Small intestine (tissue), 7 donors: Measurements from ENCODE around the gene ALG14. TPM values are rescaled to one million over a fixed set of nuclear protein-coding genes. Genes with fewer than 3 reads are reported as not detected.
A peak's percentile ranks its signal among the peaks of the same experiment; 100 is the strongest.

Experiments used
- DNase-seq, 2 donors: peaks; one replicate each; pipeline versions ENCODE4 v3.0.0 to v3.0.0-alpha.2; 2013
- FAIRE-seq: peaks from 2 replicates; lab custom pipeline; 2012; peaks lifted over from hg19 to GRCh38; lab: Jason Lieb, UNC
- H3K27ac ChIP-seq, 3 donors: one replicate each; pipeline ENCODE4 v1.5.1; 2013; ENCODE audit warnings: low read length in 2 of 3, mild to moderate bottlenecking in 2 of 3, control low read depth in 1 of 3, inconsistent platforms in 1 of 3, low read depth in 1 of 3, moderate library complexity in 1 of 3
- H3K27me3 ChIP-seq, 3 donors: one replicate each; pipeline ENCODE4 v1.6.1; 2013; ENCODE audit warnings: low read length in 3 of 3, inconsistent platforms in 1 of 3; ENCODE audit not compliant: control insufficient read depth in 3 of 3, insufficient read depth in 3 of 3
- H3K36me3 ChIP-seq, 3 donors: one replicate each; pipeline ENCODE4 v1.6.1; 2013; ENCODE audit warnings: low read length in 3 of 3, inconsistent platforms in 1 of 3, low read depth in 1 of 3, mild to moderate bottlenecking in 1 of 3, moderate library complexity in 1 of 3; ENCODE audit not compliant: control insufficient read depth in 3 of 3, insufficient read depth in 2 of 3
- H3K4me1 ChIP-seq, 3 donors: one replicate each; pipeline ENCODE4 v1.6.1; 2013; ENCODE audit warnings: low read length in 2 of 3, inconsistent platforms in 1 of 3, low read depth in 1 of 3, mild to moderate bottlenecking in 1 of 3, moderate library complexity in 1 of 3; ENCODE audit not compliant: control insufficient read depth in 3 of 3, insufficient read depth in 2 of 3
- H3K4me3 ChIP-seq, 3 donors: one replicate each; pipeline ENCODE4 v1.5.1; 2013; ENCODE audit warnings: low read length in 3 of 3, control low read depth in 1 of 3, inconsistent platforms in 1 of 3, low read depth in 1 of 3, mild to moderate bottlenecking in 1 of 3, moderate library complexity in 1 of 3
- H3K9me3 ChIP-seq, 2 donors: one replicate each; pipeline ENCODE4 v1.6.1; 2013; ENCODE audit warnings: low read depth in 1 of 2, low read length in 1 of 2; ENCODE audit not compliant: control insufficient read depth in 2 of 2, insufficient read depth in 1 of 2
- WGBS, 3 donors: extraction: QIAGEN DNeasy Blood & Tissue Kit; methylation state at CpG; one replicate each; pipeline ENCODE4 v1.1.7; 2013; 5-methylcytosine and 5-hydroxymethylcytosine counted together
- polyA plus RNA-seq, 4 donors: library from polyadenylated mRNA; stranded (reverse) in 3 of 4; unstranded in 1 of 4; fragments of 200-250 nt in 3 of 4; fragments of 120-200 nt in 1 of 4; gene quantifications; one replicate each; pipeline versions ENCODE4 v1.2.1 to v1.2.3, GENCODE V29; 2013
- donor health status: healthy with polysubstance abuse.
- donor health status: control.
- donor health status: control.
- donor health status: Bipolar disorder and iron deficiency.
- donor health status: healthy.

ALG14 gene
- polyA plus RNA-seq, 4 donors, result 1.1 to 8.3 (median 2.2) TPM

GRCh38 chr1:95035536-95035935 lies 37.2 kb downstream of the ALG14 start:
- DNase-seq (no peak), FAIRE-seq (peak; percentile 41)
- Histone ChIP-seq H3K4me3 (no peak overlapping the region), H3K27me3 (no peaks in the 10 kb centered on the region), H3K9me3 (no peaks in the 10 kb centered on the region), H3K36me3 (peaks cover 0 to 2% (median 0%) of the 10 kb centered on the region in 3 donors), H3K27ac (no peak overlapping the region), H3K4me1 (no peaks in the 10 kb centered on the region)
- WGBS, 3 donors, result 90 to 95% (median 94%) methylated on average over 1 of the region's 1 CpG

DNA sequence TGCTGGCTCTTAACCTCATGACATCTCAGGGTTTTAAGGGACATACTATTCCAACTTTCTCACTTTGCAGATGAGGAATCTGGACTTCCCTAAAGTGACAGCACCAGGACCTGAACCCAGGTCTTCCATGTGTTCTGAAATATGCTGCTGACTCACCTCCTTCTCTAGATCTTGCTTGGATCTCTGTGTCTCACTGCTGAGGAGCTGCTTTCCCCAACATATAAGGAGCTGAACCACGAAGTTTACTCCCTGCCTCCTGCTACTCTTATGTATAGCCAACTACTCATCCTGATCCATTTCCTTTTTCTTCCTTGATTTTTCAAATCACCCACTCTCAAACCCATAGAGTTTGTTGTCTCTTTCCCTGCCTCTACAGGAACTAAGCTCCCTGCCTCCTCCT lies 38.2 kb downstream of the ALG14 start:
- DNase-seq (no peak), FAIRE-seq (no peak)
- H3K9me3 ChIP-seq, result no peaks in the 10 kb centered on the region
- WGBS, 3 donors, result 84 to 87% (median 86%) methylated on average over 1 of the region's 1 CpG
- no peak overlapping the region for H3K27ac ChIP-seq
- no peaks in the 10 kb centered on the region for H3K4me1 ChIP-seq
- H3K4me3 ChIP-seq, result no peak overlapping the region
- peaks cover 0 to 2% (median 0%) of the 10 kb centered on the region in 3 donors for H3K36me3 ChIP-seq
- H3K27me3 ChIP-seq, result no peaks in the 10 kb centered on the region

GRCh38 chr1:95033843-95034242 lies 38.9 kb downstream of the ALG14 start:
- no peak for FAIRE-seq
- peaks cover 0 to 2% (median 0%) of the 10 kb centered on the region in 3 donors for H3K36me3 ChIP-seq
- H3K27me3 ChIP-seq, result no peaks in the 10 kb centered on the region
- no peak overlapping the region for H3K27ac ChIP-seq
- no peak for DNase-seq
- H3K4me3 ChIP-seq, result no peak overlapping the region
- H3K9me3 ChIP-seq, result peaks cover 0 to 5% of the 10 kb centered on the region in 2 donors
- H3K4me1 ChIP-seq, result no peaks in the 10 kb centered on the region

DNA sequence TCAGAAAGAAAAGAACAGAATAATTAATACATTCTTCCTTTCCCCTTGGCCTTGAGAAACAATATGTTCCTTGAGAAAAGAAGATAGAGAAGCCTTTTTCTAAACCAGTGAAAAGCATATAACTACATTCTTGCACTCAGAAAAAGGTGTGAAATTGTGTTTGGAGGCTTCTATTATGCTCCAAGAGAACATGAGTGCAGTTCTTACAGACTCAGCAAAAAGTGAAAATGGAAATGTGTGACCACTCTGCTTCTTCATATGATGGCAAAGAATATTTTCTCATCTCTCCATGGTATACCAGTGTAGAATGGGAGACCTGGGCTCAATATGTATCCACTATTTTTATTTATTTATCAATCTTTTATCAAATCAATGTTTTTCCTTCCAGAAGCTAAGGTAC lies 43.2 kb downstream of the ALG14 start:
- peaks cover 5 to 12% (median 7%) of the 10 kb centered on the region in 3 donors for H3K36me3 ChIP-seq
- no peaks in the 10 kb centered on the region for H3K4me1 ChIP-seq
- H3K9me3 ChIP-seq, result peaks cover 0 to 10% of the 10 kb centered on the region in 2 donors
- H3K4me3 ChIP-seq, result no peak overlapping the region
- no peak for DNase-seq
- FAIRE-seq, result no peak
- no peaks in the 10 kb centered on the region for H3K27me3 ChIP-seq
- H3K27ac ChIP-seq, result no peak overlapping the region

GRCh38 chr1:95028954-95029353 lies 43.8 kb downstream of the ALG14 start:
- peaks cover 5 to 12% (median 7%) of the 10 kb centered on the region in 3 donors for H3K36me3 ChIP-seq
- H3K27ac ChIP-seq, result no peak overlapping the region
- H3K4me1 ChIP-seq, result no peaks in the 10 kb centered on the region
- FAIRE-seq, result no peak
- DNase-seq, result no peak
- H3K9me3 ChIP-seq, result peaks cover 0 to 10% of the 10 kb centered on the region in 2 donors
- H3K4me3 ChIP-seq, result no peak overlapping the region
- H3K27me3 ChIP-seq, result no peaks in the 10 kb centered on the region

DNA sequence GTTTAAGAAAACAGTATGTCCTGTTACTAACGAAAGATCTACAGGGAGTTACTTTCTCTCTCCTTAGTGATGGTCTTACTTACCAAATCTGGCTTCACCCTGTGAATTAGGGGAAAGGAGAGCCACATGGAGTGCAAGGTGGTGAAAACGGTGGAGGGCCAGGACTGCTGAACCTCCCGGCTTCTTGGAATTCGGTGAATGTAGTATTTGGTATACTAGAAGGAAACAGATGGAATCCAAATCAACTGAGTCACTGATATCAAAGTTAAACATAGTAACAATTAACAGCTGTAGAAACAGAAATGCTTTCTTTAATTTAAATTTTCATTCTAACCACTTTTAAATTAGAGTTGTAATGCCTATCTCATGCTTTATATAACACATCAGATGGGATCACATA lies 45.7 kb downstream of the ALG14 start:
- Histone ChIP-seq H3K27ac (no peak overlapping the region), H3K4me3 (no peak overlapping the region), H3K27me3 (no peaks in the 10 kb centered on the region), H3K4me1 (peaks cover 0 to 3% (median 0%) of the 10 kb centered on the region in 3 donors), H3K36me3 (peaks cover 5 to 12% (median 7%) of the 10 kb centered on the region in 3 donors), H3K9me3 (peaks cover 0 to 10% of the 10 kb centered on the region in 2 donors)
- WGBS, 3 donors, result 92 to 96% (median 95%) methylated on average over 4 of the region's 4 CpGs
- no peak for DNase-seq
- no peak for FAIRE-seq

- H3K27ac ChIP-seq, result no peak overlapping the region
- H3K4me1 ChIP-seq, result peaks cover 0 to 7% (median 2%) of the 10 kb centered on the region in 3 donors
Observed at GRCh38 chr1:95023399-95024043, 49.2 kb downstream of the ALG14 start.

DNA sequence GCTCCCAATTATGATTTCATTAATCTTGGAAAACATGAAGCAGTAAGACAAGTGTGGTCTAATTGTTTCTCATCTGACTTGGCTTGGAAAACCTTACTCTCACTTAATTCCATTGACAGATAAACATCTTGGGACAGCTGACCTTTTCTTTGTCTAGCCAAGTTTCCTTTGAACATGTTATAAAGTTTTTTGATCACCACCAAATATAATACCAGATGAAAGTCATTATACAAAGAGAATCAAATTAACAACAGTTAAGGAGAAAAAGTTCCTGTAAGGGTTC lies 50.2 kb downstream of the ALG14 start:
- no peak overlapping the region for H3K27ac ChIP-seq
- FAIRE-seq, result no peak

More at GRCh38 chr1:95023399-95024043, 49.2 kb downstream of the ALG14 start:
- Histone ChIP-seq H3K9me3 (peaks cover 0 to 5% of the 10 kb centered on the region in 2 donors), H3K36me3 (peaks cover 5 to 12% (median 7%) of the 10 kb centered on the region in 3 donors), H3K27me3 (no peaks in the 10 kb centered on the region), H3K4me3 (no peak overlapping the region)
- FAIRE-seq (no peak), DNase-seq (no peak)
- 77 to 91% (median 90%) methylated on average over 3 of the region's 3 CpGs for WGBS, 3 donors

More for the DNA sequence above, 50.2 kb downstream of the ALG14 start:
- no peaks in the 10 kb centered on the region for H3K27me3 ChIP-seq
- H3K4me3 ChIP-seq, result no peak overlapping the region
- no peak for DNase-seq
- H3K4me1 ChIP-seq, result peaks cover 0 to 7% (median 2%) of the 10 kb centered on the region in 3 donors
- peaks cover 5 to 12% (median 7%) of the 10 kb centered on the region in 3 donors for H3K36me3 ChIP-seq
- H3K9me3 ChIP-seq, result peaks cover 0 to 5% of the 10 kb centered on the region in 2 donors
